NCI-H1436 treated with DMSO at 0.1 percent for 48 hours (cell line): ENCODE results near the gene PLK5.
"Not testable (repeated sequence)": the region's sequence is repeated elsewhere in the genome, so short reads cannot be mapped to it uniquely, and the experiment has no call there.

Experiments used
- DNase-seq: peaks from one replicate; lab custom pipeline; 2025; lab: John Stamatoyannopoulos, UW

Gene PLK5

DNA sequence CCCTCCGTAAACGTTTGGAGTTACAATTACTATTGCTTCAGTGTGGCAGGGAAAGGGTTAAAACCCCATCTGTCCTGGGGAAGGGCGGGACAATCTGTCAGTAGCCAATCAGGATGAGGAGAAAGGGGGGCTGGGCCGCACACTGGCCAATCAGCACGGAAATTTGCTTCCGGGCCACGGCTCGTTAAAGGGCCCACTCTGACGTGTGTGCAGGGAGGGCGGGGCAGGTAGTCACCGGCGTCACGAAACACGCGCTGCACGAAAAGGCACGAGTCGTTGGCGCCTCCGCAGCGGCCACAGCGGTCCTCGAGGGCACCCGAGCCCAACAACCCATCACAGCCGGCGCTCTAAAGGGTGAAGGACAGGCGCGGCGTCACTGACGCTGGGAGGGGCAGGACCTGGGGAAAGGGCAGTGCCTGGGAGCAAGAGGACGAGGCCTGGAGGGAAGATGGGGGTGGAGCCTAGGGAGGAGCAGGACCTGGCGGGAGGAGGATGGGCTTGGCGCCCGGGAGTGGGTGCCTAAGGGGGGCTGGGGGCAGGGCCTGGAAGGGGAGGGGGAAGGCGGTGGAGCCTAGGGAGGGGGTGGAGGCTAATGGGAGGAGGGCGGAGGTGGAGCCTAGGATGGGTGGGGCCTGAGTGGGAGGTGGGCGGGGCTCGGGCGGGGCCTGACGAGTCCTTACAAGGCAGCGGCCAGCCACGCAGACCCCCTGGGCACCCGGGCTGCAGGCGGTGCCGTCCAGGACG, 15.9 kb upstream of the PLK5 start:
- DNase-seq = peak; percentile 63

DNA sequence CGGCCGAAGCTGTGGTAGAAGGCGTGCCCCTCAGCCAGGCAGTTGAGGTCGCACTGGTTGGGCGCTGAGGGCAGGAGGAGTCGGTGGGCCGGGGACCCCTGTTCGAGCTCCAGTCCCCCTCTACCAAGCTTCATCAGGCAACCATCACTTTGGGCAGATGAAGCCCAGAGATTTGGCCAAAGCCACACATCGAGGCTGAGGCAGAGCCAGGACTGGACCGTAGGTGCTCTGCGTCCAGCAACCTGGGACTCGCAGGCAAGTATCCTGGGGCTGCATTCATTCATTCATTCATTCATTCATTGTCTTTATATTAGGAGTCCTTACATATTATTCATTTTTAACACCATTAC, 15.4 kb upstream of the PLK5 start:
- DNase-seq = no peak

DNA sequence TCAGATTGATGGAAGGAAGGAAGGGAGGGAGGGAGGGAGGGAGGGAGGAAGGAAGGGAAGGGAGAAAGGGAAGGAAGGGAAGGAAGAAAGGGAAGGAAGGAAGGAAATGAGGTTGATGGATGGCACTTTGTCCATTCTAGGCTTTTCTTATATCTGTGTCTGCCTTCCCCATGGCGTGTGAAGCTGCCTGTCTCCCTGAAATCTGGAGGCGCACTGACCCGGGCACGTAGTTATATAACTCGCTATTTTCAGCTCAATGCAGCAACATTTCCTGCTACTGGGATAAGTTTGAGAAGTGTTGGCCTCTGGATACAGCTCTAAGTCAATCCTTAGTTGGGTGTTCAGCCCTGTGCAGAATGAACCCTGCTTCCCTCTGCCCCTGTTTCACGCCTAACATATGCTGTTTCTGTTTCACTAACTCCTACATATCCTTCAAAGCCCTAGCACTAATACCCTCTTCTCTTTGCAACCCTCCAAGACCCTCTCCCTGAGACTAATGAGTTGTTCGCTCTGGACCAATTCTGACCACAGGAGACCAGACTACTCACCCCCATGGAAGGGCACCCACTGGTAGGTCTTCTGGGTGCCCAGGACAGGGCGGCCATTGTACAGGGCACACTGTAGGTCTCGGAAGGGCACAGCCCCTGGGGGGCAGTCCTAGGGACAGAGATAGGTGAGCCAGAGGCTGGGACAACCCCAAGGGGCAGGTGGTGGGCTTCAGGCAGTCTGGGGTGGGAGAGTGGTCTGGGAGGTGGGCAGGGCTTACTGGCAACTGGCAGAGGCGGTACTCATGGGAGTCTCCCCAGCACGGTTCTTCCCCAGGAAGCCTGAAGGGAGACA, 14.1 kb upstream of the PLK5 start:
- no peak for DNase-seq

GRCh38 chr19:1510442-1510806, 13.5 kb upstream of the PLK5 start:
- no peak for DNase-seq

GRCh38 chr19:1510807-1511206, 13.1 kb upstream of the PLK5 start:
- DNase-seq = no peak

- no peak for DNase-seq
Measured at GRCh38 chr19:1511318-1512317, 12.3 kb upstream of the PLK5 start.

DNA sequence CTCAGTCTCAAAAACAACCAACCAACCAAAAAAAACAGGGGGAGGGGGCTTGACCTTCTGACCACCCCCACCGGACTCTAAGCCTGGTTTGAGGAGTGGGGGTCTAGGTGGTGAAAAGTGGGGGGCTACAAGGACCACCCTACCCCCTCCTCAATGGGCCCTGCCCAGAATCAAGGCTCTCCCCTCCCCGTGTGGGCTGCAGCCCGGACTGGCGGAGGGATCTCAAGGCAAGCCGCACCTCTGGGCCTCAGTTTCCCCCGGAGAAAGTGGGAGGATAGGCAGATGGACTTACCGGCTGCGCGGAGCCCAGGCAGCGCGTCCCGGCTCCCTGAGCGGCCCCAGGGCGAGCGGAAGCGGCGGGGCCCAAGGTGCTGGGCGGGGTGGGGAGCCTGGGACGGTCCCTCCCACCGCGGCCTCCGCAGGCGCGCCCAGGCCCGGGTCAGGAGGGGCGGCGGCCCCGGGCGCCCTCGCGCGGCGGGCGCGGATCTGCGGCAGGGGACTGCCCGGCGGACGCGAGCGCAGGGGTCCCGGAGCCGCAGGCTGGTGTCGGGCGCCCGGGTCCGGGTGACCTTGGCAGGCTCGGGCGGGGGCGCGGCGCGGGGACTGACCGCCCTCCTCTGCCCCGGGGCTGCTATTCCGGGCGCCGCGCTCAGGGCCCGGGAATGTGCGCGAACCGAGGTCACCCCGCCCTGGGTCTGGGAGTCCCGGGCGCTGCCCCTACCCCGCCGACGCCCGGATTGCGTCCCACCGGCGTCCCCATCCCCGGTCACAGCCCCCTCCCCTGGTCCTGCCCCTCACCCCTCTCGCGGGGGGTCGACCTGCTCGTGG, 11.0 kb upstream of the PLK5 start, which contains the start of gene ADAMTSL5:
ADAMTSL5 (minus strand) TSS at position 349 of the 828 bp plus-strand sequence. CDS start 2,076 bp downstream, outside the sequence.
- no peak for DNase-seq

DNA sequence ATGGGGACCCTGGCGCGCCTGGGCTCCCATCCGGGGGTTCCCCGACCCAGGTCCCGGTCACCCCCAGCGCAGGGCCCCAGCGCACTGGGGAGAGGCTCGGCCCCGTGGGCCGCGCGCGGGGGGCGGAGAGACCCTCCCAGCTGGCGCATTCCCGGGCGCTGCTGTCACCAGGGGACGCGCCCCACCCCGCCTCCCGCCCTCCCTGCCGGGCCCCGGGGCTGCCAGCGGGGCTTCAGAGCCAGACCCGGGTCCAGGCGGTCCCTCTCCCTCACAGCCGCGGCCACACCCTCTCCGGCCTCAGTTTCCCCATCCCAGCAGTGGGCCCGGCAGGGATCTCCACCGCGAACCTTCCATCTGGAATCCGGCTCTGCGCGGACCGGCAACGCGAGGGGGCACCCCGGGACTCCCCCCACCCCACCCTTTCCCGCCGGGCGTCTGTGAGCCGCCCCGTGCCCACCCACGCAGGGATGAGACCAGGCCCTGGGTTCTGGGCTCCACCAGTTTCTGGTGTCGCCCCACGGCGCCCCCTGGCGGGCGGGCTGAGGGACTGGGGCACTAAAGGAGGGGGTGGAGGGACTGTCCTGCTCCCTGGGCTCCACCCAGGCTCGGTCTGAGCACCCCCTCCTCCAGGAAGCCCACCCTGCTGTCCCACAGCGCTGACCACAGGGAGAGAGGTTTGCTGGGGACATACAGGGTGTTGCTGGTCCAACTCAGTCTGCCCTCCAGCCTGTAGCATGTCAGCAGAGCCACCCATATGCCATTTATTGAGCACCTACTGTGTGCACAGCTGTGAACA, 10.2 kb upstream of the PLK5 start:
- DNase-seq = no peak

GRCh38 chr19:1514295-1514661, 9.6 kb upstream of the PLK5 start:
- no peak for DNase-seq

- no peak for DNase-seq
Measured at GRCh38 chr19:1514986-1515721, 8.7 kb upstream of the PLK5 start.

DNA sequence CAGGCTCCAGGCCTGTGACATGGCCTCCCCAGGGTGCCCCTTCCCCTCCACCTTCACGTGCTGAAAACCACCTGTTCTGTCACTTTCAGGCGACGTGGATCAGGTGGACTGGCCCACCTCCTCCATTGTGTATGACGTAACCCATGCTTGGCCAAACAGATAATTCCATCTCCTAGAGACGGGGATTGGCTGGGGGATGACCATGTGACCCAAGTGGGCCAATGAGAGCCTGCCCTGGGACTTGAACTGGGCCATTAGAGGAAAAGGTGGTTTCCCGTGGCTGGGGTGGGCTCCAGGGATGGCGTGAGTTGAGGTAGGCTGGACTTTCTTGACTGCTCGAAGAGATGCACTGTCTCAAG, 7.5 kb upstream of the PLK5 start:
- DNase-seq = no peak

- no peak for DNase-seq
Measured at GRCh38 chr19:1518471-1518870, 5.4 kb upstream of the PLK5 start.

GRCh38 chr19:1519802-1520201, 4.1 kb upstream of the PLK5 start:
- not testable (repeated sequence) for DNase-seq

DNA sequence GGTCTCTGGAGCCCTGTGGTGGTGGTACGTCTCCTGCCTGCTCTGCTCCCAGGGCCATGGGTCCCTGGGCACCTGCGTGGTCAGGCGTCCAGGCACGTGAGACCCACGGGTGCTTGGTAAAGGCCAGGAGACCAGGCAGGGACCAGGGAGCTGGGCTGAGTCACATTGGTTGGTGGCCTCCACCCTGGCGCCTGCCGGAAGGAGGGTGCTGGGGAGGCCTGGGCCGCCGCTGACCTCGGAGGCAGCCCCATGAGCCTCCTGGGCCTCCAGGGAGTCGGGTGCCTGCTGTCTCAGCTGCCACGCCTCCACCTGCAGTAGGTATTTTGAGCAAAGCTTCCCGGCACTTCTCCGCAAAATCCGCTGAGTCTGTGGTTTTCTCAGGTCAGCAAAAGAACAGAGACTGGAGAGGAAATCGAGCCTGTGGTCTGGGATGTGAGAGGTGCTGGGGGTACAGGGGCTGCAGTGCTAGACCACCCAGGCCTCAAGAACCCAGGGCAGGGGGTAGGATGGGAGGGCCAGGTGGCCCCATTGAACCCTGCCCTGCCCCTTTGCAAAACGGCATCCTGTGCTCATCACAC, 3.6 kb upstream of the PLK5 start:
- no peak for DNase-seq

DNA sequence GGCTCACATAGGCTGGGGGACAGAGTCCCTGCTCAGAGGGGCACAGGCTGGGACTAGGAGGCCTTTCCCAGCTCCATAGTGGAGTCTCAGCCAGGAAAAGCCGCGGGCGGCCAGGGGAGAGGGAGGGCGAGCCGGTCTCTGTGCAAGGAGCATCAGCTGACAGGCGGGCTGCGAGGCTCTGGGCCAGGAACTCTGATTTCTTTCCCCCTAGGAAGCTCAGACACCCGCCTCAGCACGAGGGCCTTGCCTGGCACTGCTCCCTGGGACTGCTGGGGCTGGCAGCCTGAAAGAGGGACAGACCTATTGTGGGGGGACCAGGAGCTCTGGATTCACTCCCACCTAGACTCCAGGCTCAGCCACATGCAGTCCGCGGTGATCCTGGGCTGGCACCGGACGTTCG, 2.2 kb upstream of the PLK5 start:
- DNase-seq = no peak

DNA sequence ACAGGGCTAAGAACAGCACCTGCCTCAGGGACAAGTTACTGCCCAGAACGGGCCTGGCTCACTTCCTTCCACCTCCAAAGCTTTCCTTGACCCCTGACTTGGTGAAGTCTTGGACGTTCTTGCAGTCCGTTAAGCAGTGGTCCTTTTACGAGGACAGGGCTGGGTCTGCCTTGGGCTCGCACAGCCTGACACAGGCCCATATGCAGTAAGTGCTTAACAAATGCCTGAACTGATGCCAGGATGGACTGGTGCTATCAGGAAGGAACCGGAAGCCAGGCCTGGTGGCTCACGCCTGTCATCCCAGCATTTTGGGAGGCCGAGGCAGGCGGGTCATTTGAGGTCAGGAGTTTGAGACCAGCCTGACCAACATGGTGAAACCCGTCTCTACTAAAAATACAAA, 1.8 kb upstream of the PLK5 start:
- no peak for DNase-seq

DNA sequence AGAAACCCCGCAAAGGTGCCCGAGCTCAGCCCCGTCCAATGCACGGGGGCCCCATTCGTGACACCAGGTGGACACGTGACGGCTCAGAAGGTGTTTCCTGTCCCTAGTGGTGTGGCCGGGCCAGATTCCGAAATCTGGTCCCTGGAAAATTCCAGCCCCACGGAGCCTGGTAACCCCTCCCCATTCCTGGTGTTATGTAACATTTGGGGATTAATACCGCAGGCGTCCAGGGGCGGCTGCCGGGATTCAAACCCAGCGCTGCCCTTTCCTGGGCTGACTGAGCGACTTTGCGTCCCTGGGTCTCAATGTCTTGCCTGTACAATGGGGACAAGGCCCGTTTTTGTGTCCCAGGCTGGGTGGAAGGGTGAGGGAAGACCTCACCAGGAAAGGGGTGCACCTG, 1.0 kb upstream of the PLK5 start:
- no peak for DNase-seq

- no peak for DNase-seq
Measured at GRCh38 chr19:1524287-1524971, 552 bp downstream of the PLK5 start.

DNA sequence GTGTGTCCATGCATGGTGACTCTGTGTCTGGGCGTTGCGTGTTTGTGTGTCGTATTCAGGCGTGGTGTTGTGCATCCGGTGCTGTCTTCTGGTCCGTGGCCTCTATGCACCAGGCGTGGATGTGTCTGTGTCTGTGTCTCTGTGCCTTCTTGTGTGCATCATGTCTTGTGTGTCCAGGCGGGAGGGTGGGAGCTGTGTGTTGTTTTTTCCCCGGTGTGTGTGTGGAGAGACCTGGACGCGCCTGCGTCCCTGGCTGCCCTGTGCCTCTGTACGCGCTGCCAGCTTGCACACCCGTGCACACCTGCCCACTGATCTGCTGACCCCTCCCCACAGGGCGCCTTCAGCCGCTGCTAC, 1.1 kb downstream of the PLK5 start:
- DNase-seq = no peak
